ENCODE data around the gene IZUMO4.

- TF ChIP-seq CTCF (IDR thresholded peaks at IDR 0.05) (no peak), POLR2A (IDR thresholded peaks at IDR 0.05) (no peak)
These were observed 21.7 kb downstream of the IZUMO4 start for GRCh38 chr19:2118438-2118837.

Measured in heart left ventricle (tissue), 13 donors.